ENCODE measurements around the gene EHMT1. TPM values are rescaled to one million over a fixed set of nuclear protein-coding genes. Genes with fewer than 3 reads are reported as not detected.
A peak's percentile ranks its signal among the peaks of the same experiment; 100 is the strongest.

Gene EHMT1
- total and polyA plus RNA-seq, 9 of the 15 experiments (the other 6 are each of a cell fraction or from before 2014, with no cell fraction given), result 2.2 to 76.0 (median 36.4) TPM

GRCh38 chr9:137618105-137619067 lies at the start of gene EHMT1 (continued):
- no peak for TF ChIP-seq STAT6 (CRISPR knock-in tag; IDR thresholded peaks at IDR 0.05)
- TF ChIP-seq DLX4 (CRISPR knock-in tag; IDR thresholded peaks at IDR 0.05), result no peak
- peak; percentile 62 for TF ChIP-seq ETV1 (tag; conservative IDR thresholded peaks at IDR 0.05; ENCODE audit: low read depth)
- TF ChIP-seq WHSC1 (IDR thresholded peaks at IDR 0.05; ENCODE audit: low read length), result no peak
- TF ChIP-seq CTBP1 (IDR thresholded peaks at IDR 0.05; ENCODE audit: borderline replicate concordance), result peak; percentile 54; the same call in 1 of the 2 replicates
- TF ChIP-seq PHB2 (IDR thresholded peaks at IDR 0.05; ENCODE audit: low read depth), result no peak
- TF ChIP-seq GABPA (tag; conservative IDR thresholded peaks at IDR 0.05; ENCODE audit: low read depth), result peak; percentile 97
- no peak for TF ChIP-seq BDP1 (IDR thresholded peaks at IDR 0.05; ENCODE audit: insufficient read depth, insufficient read length)
- 0 out of 4 replicates have a peak, but pooled peaks of 1 of the 2 experiments have one; percentile 28 for TF ChIP-seq ARNT (IDR thresholded peaks at IDR 0.05)
- TF ChIP-seq ESRRA (IDR thresholded peaks at IDR 0.05; ENCODE audit: borderline replicate concordance, low read depth), result peak; percentile 61
- TF ChIP-seq ZNF140 (CRISPR knock-in tag; IDR thresholded peaks at IDR 0.05), result no peak
- no peak for TF ChIP-seq EP300 (IDR thresholded peaks at IDR 0.05; ENCODE audit: low read length)
- TF ChIP-seq HNRNPL (IDR thresholded peaks at IDR 0.05; ENCODE audit: low read depth, low read length), result no peak
- no peak for TF ChIP-seq BCLAF1 (IDR thresholded peaks at IDR 0.05; ENCODE audit: borderline replicate concordance in 1 of 2, control insufficient read depth in 1 of 2, low read depth in 2 of 2, low read length in 1 of 2)
- peak; percentile 99 for TF ChIP-seq CXXC5 (CRISPR knock-in tag; IDR thresholded peaks at IDR 0.05)
- peak; percentile 53; the same call in 1 of the 2 replicates for TF ChIP-seq CBFB (CRISPR knock-in tag; IDR thresholded peaks at IDR 0.05)
- no peak for TF ChIP-seq E2F3 (CRISPR knock-in tag; IDR thresholded peaks at IDR 0.05)
- TF ChIP-seq ZNF224 (CRISPR knock-in tag; IDR thresholded peaks at IDR 0.05), result no peak
- no peak for TF ChIP-seq ZNF696 (CRISPR knock-in tag; conservative IDR thresholded peaks at IDR 0.05)
- TF ChIP-seq HDAC3 (IDR thresholded peaks at IDR 0.05; ENCODE audit: borderline replicate concordance, partially characterized antibody), result no peak
- peak; percentile 80 for TF ChIP-seq SUPT5H (IDR thresholded peaks at IDR 0.05)
- TF ChIP-seq ZNF133 (CRISPR knock-in tag; IDR thresholded peaks at IDR 0.05), result no peak
- no peak for TF ChIP-seq HNRNPK (IDR thresholded peaks at IDR 0.05; ENCODE audit: low read depth, low read length, poor library complexity, severe bottlenecking)
